Ramos (cell line): ENCODE measurements around the gene PEPD.

Source experiments
- in situ Hi-C: fragments of 300-500 bp; cut with MboI; formaldehyde crosslinking; loops from one replicate; pipeline ENCODE4 v1.14.3; 2022; ENCODE audit warnings: low sequenced_read_pairs; ENCODE audit not compliant: unreplicated experiment

Gene PEPD

GRCh38 chr19:33443638-33444561 lies 77.7 kb downstream of the PEPD start:
- in situ Hi-C loops, result no loop called here

DNA sequence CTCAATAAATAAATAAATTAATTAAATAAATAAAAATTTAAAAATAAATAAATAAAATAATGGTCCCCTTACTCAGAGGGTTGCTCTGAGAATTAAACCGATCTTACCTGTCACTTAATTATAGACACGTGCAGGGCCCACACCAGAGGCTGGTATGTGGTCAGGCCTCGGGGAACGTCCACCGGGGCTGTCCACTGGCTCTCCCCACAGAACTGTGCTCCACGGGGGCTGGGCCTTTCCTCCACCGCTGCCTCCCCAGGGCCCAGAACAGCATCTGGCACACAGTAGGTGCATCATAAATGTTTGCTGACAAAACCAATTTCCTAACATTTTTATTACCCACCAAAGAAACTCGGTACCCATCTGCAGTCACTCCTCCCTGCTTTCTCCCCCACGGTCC lies 78.9 kb downstream of the PEPD start:
- in situ Hi-C loops, result no loop called here

DNA sequence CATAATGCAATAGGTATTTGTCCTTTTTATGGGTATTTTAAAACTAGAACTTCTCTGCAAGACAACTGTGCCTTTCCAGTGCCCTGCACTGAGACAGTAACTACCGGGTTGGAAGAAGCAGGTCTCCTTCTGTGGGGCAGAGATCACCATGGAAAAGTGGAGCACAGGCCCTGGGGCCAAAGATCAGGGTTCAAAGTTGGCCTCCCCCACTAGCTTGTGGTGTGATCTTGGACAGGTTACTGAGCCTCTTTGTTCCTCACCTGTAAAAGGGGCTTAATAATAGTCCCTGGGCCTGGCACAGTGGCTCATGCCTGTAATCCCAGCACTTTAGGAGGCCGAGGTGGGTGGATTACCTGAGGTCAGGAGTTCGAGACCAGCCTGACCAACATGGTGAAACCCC lies 79.8 kb downstream of the PEPD start:
- in situ Hi-C loops, result no loop called here

GRCh38 chr19:33441277-33441699 lies 80.3 kb downstream of the PEPD start:
- in situ Hi-C loops, result no loop called here

GRCh38 chr19:33440682-33441081 lies 80.9 kb downstream of the PEPD start:
- in situ Hi-C loops, result no loop called here

DNA sequence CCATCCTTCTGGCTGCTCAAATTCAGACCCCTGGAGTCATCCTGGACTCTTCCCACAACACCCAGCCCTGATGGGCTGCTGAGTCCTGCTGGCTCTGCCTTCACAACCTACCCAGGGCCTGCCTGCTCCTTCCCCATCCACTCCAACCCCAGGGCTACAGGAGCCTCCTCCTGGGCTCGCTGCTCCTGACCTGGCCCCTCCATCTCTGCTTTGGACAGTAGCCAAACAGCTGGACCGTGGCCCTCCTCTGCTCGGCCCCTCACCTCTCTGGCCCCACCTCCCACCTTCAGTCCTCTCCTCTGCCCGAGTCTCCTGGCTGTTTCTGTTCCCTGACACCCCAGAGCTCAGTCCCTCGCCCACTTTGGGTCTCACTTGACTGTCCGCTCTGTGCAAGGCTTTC lies 81.3 kb downstream of the PEPD start:
- in situ Hi-C loops, result no loop called here

DNA sequence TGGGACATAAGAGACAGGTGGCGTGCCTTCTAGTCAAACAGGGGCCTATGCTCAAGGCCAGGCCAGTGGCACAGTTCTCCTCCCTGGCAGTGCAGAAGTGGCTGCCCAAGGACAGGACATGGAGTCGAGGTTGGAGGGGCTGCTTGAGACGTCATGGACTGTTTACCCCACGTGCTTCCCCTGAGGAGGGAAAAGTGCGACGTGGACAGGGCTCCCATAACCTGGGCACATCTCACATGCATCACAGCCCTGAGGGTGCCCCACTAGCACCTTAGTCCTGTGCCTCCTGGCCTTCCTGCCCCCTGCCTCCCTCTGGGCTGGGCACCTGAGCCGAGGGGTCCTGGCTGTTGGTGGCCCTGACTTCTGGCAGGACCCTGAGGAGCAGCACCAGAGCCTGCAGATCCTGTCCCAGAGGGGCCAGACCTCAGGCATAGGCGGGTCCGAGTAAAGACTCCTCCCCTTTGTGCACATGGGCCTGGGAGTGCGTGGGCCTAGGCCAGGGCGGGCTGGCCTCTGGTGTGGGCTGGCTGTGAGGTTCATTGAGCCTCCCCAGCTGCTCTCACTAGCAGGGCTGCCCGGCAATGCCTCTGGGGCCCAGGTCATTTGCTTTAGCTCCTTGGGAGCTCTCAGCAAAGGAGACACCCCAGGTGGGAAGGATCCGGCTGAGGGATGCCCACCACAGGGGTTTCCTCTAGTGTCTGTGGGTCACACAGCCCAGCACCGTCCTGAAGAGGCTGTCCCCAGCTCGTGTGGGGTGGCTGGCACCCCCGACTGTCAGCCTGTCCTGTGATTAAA lies 82.4 kb downstream of the PEPD start:
- in situ Hi-C loops, result no loop called here

DNA sequence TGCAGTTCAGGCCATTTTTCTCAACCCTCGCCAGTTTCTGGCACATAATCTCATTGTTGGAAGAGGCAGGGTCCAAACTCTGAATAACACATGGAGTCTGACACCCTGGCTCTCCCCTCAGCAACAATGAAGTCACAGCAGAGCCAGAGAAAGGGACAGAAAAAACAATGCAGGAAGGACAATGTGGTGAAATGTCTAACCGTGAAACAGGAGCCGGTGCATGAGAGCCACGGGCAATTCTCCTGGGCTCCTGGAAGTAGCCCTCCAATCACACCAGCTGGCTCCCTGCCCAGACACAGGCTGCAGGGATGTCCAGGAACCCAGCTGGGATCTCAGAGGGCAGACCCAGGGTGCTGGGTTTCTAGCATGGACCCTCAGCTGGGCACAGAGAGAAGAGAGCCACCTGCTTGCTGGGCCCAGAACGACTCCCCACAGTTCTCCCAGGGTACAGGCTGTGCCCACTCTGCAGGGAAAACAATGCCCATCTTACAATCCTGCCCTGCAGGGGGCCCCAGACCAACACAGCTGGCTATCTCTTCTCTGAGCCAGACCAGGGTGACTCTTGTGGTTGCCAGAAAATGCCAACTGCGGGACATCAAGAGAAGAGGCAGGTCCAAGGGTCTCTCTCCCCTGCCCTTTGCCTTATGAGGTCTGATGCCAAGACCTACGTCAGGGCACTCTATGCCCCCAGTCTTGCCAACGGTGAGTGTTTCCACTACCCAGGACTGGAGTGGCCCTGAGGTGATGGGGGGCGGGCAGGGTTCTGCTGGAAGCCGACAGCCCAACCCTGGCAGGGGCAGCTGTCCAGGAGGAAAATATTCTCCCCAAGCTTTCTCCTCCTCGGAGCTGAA lies 83.5 kb downstream of the PEPD start:
- in situ Hi-C loops, result no loop called here

DNA sequence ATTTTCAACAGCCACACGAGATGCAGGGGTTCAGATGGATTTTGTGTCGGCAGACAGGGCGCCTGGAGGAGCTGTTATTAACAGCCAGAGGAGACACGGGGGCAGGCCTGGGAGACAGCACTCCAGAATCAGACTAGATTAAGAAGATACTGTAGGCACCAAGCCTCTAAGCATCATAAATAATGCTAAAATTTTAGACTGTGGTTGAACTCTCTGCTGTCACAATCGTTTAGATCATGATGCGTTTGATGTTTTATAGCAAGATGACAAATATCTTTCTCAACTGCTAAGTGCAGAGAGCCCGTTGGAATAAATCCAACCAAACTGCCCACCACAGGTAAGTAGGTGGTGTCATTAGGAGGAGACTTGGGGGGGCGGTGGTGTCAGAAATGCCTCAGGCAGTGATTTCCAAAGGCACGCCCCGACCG lies 84.2 kb downstream of the PEPD start:
- in situ Hi-C loops, result no loop called here

DNA sequence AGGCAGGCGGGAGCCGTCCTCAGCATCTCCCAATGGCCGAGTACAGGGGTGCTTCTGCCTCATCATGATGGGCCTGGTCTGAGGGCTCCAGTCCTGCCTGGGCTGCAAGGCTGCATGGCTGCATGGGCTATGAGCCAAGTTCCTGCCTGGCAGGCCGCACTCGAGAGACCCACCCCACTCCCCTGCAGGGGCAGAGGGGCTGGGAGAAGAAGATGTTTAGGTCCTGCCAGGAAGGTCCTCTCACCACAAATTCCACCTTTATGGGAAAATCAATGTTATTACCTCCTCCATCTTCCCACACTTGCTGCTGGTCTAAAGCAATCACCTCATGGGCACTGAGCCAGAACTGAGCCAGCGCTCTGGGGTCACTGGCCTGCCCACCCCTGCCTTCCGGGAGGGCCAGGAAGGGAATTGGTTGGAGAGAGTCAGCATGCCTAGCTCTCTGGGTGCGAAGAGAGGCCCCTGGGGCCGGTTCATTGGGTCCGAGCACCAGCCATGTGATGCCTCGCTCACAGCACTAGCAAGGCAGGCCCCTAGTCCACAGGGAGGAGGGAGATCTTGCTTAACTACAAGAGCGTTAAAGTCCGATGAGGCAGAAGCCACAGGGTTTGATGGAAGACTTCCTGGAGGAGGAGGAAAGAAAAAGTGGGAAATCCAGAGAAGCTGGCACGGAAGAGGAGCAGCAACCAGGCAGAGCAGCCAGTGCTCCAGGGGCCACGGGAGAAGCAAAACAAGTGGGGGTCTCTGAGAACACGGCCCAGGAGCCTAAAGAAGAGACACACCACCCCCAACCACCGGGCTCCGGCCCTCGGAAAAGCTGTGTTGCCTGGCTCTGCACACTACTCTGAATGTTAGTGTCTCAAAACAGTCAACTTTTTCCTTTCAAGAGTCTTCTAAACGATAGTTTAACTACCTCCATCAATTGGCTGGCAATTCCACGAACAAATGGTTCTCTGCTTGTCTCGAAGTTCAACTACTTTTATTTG lies 84.9 kb downstream of the PEPD start:
- in situ Hi-C loops, result no loop called here

DNA sequence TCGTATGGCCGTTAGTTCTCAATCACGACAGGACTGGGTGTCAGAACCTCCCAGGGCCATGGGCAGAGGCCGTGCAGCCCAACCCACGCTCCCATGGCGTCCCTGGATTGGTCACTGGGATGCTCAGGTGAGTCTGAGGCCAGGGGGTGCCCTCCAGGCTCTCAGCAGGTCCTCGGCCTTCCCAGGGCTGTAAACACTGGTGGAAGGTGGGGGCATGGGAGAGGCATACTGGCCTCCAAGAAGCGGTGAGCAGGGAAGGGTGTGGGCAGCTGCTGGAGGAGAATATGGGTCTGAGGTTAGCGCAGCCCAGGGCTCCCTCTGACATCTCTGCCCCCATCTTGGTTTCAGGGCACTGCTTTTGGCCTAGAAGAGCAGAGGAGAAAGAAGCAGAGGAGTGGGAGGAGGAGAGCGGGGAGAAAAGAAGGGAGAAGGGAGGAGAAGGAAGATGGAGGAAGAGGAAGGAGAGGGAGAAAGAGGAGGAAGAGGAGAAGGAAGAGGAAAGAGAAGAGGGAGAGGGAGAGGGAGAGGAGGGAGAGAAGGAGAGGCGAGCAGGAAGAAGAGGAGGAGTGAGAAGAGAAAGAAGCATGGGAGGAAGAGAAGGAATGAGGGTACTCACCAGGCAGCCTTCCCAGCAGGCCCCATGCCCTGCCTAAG lies 85.8 kb downstream of the PEPD start:
- in situ Hi-C loops, result no loop called here

DNA sequence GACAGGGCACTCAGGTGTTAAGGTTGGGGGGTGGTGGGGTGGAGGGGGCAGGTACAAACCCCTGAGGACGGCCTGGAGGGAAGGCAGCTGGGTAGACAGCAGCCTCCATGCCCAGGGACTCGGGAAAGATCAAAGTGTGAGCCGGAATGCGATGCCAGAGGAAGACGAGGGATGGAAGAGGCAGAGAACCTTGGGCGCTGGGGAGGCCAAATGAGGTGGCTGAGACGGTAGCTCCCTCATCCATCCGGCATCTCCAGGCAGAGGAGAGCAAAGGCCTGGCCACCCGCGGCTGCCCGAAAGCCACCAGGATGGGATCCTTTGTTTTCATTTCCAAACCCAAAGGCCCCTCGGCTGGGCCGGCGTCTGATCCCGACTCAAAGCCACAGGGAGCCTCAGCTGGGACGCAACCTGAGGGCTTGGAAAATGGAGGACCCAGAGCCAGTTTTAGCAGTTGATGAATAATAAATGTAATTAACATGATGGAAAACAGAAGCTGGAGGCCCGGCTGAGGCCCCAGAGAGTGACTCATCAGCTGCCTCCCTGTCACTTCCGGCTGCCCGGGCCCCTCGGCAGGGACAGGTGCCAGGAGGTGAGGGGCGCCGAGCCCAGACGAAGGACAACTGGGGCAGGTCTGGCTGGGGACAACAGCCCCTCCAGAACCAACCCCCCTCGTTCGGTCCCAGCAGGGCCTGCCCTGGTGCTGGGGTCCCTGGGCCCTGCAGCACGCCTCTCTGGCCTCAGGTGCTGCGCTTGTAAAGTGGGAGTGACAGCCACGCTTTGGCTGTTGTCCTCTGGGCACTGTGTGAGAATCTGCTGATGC lies 86.5 kb downstream of the PEPD start:
- in situ Hi-C loops, result no loop called here

- in situ Hi-C loops, result no loop called here
Observed at GRCh38 chr19:33434069-33434885, 87.3 kb downstream of the PEPD start.

GRCh38 chr19:33432446-33433170 lies 89.0 kb downstream of the PEPD start:
- in situ Hi-C loops, result no loop called here

- in situ Hi-C loops, result no loop called here
Observed at GRCh38 chr19:33432015-33432414, 89.6 kb downstream of the PEPD start.

GRCh38 chr19:33430674-33431277 lies 90.8 kb downstream of the PEPD start:
- in situ Hi-C loops, result no loop called here
